OCI-LY1 (cell line): ENCODE measurements around the gene ZMIZ1.

Source experiments
- H2AFZ ChIP-seq: fragments of 200-600 bp; sonication (generic), shearing (Covaris generic); 2 replicates; pipeline ENCODE4 v1.6.0; 2014; ENCODE audit warnings: antibody characterized with exemption, mild to moderate bottlenecking, low read length
- H3F3A ChIP-seq: fragments of 200-600 bp; sonication (generic), shearing (Covaris generic); 2 replicates; pipeline ENCODE4 v1.6.0; 2014; ENCODE audit warnings: mild to moderate bottlenecking, antibody characterized with exemption, low read length, moderate library complexity; ENCODE audit not compliant: insufficient read depth
- H3K27ac ChIP-seq: fragments of 200-600 bp; sonication (generic); 2 replicates; pipeline ENCODE4 v1.5.1; 2014; ENCODE audit warnings: low read length, mixed run types, mild to moderate bottlenecking, low read depth; ENCODE audit not compliant: poor library complexity, severe bottlenecking
- H3K27me3 ChIP-seq: fragments of 200-600 bp; sonication (generic); 2 replicates; pipeline ENCODE4 v1.6.0; 2014; ENCODE audit warnings: antibody characterized with exemption, mild to moderate bottlenecking, low read length, moderate library complexity; ENCODE audit not compliant: insufficient read depth
- H3K36me3 ChIP-seq: fragments of 200-600 bp; sonication (generic); 2 replicates; pipeline ENCODE4 v1.6.1; 2014; ENCODE audit warnings: mild to moderate bottlenecking, antibody characterized with exemption, low read length, moderate library complexity, mixed read lengths; ENCODE audit not compliant: insufficient read depth
- H3K4me1 ChIP-seq: fragments of 200-600 bp; sonication (generic); 2 replicates; pipeline ENCODE4 v1.5.1; 2014; ENCODE audit warnings: mild to moderate bottlenecking, low read length, moderate library complexity; ENCODE audit not compliant: insufficient read depth, severe bottlenecking
- H3K4me2 ChIP-seq: fragments of 200-600 bp; sonication (generic), shearing (Covaris generic); 2 replicates; pipeline ENCODE4 v1.6.1; 2014; ENCODE audit warnings: low read length
- H3K4me3 ChIP-seq: fragments of 200-600 bp; sonication (generic); 2 replicates; pipeline ENCODE4 v1.5.1; 2014; ENCODE audit warnings: low read length, low read depth, mild to moderate bottlenecking, mixed read lengths; ENCODE audit not compliant: poor library complexity, severe bottlenecking
- H3K79me2 ChIP-seq: fragments of 200-600 bp; shearing (Covaris generic); 2 replicates; pipeline ENCODE4 v1.6.1; 2016; ENCODE audit warnings: mixed run types, low read length, mixed read lengths; ENCODE audit not compliant: insufficient read depth
- H3K9ac ChIP-seq: fragments of 200-600 bp; sonication (generic), shearing (Covaris generic); 2 replicates; pipeline ENCODE4 v1.6.1; 2014; ENCODE audit warnings: mild to moderate bottlenecking, low read length, mixed read lengths
- H3K9me2 ChIP-seq: fragments of 200-600 bp; sonication (generic), shearing (Covaris generic); 2 replicates; pipeline ENCODE4 v1.6.1; 2014; ENCODE audit warnings: low read depth, mild to moderate bottlenecking, low read length, mixed read lengths
- H3K9me3 ChIP-seq: fragments of 200-600 bp; shearing (Covaris generic); 2 replicates; pipeline ENCODE4 v1.6.1; 2014; ENCODE audit warnings: low read length, mixed read lengths
- H4K20me1 ChIP-seq: fragments of 200-600 bp; sonication (generic), shearing (Covaris generic); 2 replicates; pipeline ENCODE4 v1.6.0; 2016; ENCODE audit warnings: mild to moderate bottlenecking, low read length; ENCODE audit not compliant: insufficient read depth
- EZH2 ChIP-seq: fragments of 200-600 bp; sonication (generic), shearing (Covaris generic); IDR thresholded peaks from 2 replicates; pipeline ENCODE4 v1.8.0; 2017; ENCODE audit warnings: borderline replicate concordance, mixed run types, mild to moderate bottlenecking, antibody characterized with exemption, low read length, moderate library complexity, mixed read lengths
- TF ChIP-seq, protein P1 (sequence below): fragments of 200-600 bp; sonication (generic), shearing (Covaris generic); IDR thresholded peaks from 2 replicates; pipeline ENCODE4 v1.5.1; 2017; ENCODE audit warnings: mild to moderate bottlenecking, antibody characterized with exemption, low read length, moderate library complexity, mixed read lengths

ZMIZ1 gene

GRCh38 chr10:79230328-79230830 lies 161.6 kb downstream of the ZMIZ1 start:
- Histone ChIP-seq H3K9ac (no peak overlapping the region), H3K4me2 (no peak overlapping the region), H3K4me3 (no peak overlapping the region), H3K27me3 (no peaks in the 10 kb centered on the region), H3K9me2 (no peaks in the 10 kb centered on the region), H3F3A (no peaks in the 10 kb centered on the region), H3K4me1 (no peaks in the 10 kb centered on the region), H3K36me3 (no peaks in the 10 kb centered on the region), H3K79me2 (no peaks in the 10 kb centered on the region), H2AFZ (no peak overlapping the region), H3K27ac (no peak overlapping the region), H4K20me1 (no peaks in the 10 kb centered on the region), H3K9me3 (no peaks in the 10 kb centered on the region)
- TF ChIP-seq, protein P1, sequence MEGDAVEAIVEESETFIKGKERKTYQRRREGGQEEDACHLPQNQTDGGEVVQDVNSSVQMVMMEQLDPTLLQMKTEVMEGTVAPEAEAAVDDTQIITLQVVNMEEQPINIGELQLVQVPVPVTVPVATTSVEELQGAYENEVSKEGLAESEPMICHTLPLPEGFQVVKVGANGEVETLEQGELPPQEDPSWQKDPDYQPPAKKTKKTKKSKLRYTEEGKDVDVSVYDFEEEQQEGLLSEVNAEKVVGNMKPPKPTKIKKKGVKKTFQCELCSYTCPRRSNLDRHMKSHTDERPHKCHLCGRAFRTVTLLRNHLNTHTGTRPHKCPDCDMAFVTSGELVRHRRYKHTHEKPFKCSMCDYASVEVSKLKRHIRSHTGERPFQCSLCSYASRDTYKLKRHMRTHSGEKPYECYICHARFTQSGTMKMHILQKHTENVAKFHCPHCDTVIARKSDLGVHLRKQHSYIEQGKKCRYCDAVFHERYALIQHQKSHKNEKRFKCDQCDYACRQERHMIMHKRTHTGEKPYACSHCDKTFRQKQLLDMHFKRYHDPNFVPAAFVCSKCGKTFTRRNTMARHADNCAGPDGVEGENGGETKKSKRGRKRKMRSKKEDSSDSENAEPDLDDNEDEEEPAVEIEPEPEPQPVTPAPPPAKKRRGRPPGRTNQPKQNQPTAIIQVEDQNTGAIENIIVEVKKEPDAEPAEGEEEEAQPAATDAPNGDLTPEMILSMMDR, result no peak
- no peak for TF ChIP-seq EZH2

DNA sequence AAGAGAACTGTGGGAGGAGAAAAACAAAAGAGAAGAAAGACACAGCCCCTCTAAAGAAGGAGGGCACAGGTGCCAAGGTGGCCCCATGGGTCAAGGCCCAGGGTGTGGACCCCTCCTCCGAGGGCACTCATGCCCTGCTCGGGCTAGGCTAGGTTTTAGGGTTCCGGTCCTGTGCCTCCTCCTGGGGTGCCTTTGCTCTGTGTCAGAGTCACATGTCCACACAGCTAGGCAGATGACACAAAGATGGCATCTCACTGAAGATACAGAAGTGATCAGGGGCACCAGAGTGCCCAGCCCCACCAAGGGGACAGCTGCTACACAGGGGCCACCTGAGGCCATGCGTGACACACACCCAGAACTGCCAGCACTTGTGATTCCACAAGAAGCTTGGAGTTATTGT lies 162.1 kb downstream of the ZMIZ1 start:
- Histone ChIP-seq H3K27ac (no peak overlapping the region), H3K4me3 (no peak overlapping the region), H3K79me2 (no peaks in the 10 kb centered on the region), H3F3A (no peaks in the 10 kb centered on the region), H3K9me3 (no peaks in the 10 kb centered on the region), H3K9me2 (no peaks in the 10 kb centered on the region), H3K36me3 (no peaks in the 10 kb centered on the region), H3K4me1 (no peaks in the 10 kb centered on the region), H2AFZ (no peak overlapping the region), H4K20me1 (no peaks in the 10 kb centered on the region), H3K27me3 (no peaks in the 10 kb centered on the region), H3K4me2 (no peak overlapping the region), H3K9ac (no peak overlapping the region)
- TF ChIP-seq, protein P1, result no peak
- no peak for TF ChIP-seq EZH2

DNA sequence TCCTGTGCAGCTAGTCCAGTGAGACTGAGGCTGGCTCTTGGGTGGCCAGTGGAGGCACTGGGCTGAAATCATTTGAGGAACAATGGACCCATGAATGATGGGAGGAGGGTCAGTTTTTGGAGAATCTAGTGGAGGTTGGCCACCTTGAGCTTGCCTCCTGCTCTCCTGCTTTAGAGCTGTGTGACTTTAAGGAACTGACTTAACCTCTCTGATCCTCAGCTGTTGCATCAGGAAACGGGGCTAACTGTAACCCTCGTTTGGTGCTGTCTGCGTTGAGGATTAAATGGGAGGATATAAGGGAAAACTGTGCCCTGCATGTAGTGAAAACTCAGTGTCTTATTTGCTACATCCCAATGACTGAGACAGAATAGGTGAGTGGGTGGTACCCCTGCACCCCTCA lies 163.1 kb downstream of the ZMIZ1 start:
- no peaks in the 10 kb centered on the region for H3K79me2 ChIP-seq
- H3K9ac ChIP-seq, result no peak overlapping the region
- H2AFZ ChIP-seq, result no peak overlapping the region
- H4K20me1 ChIP-seq, result no peaks in the 10 kb centered on the region
- H3K9me3 ChIP-seq, result no peaks in the 10 kb centered on the region
- TF ChIP-seq, protein P1, result no peak
- no peak for TF ChIP-seq EZH2
- no peak overlapping the region for H3K4me3 ChIP-seq
- no peaks in the 10 kb centered on the region for H3K9me2 ChIP-seq
- no peaks in the 10 kb centered on the region for H3K36me3 ChIP-seq
- H3K27me3 ChIP-seq, result no peaks in the 10 kb centered on the region
- H3F3A ChIP-seq, result no peaks in the 10 kb centered on the region
- no peak overlapping the region for H3K4me2 ChIP-seq
- no peaks in the 10 kb centered on the region for H3K4me1 ChIP-seq
- no peak overlapping the region for H3K27ac ChIP-seq
